HCT116 (cell line): ENCODE measurements around the gene CFAP161. TPM values are rescaled to one million over a fixed set of nuclear protein-coding genes. Genes with fewer than 3 reads are reported as not detected.

Experiments used
- ATAC-seq: fragments of 200-7000 bp; cut with Tn5 transposase; 2 replicates; pipeline ENCODE4 v1.9.1; 2020; ENCODE audit warnings: mild to moderate bottlenecking, moderate library complexity
- BruUV-seq: library from RNA; stranded (reverse); fragments of 400-500 nt; replicated peaks from 2 replicates; lab custom pipeline; 2021; lab: Mats Ljungman, UMichigan
- CTCF ChIA-PET: fragments of 300-600 bp; sonication (Branson Sonifier 250); formaldehyde crosslinking; loops from one replicate; lab custom pipeline; 2021; ENCODE audit warnings: antibody characterized with exemption; lab: Charles Lee
- POLR2A ChIA-PET: fragments of 300-600, 350-600 bp; sonication (Branson Sonifier 250); formaldehyde crosslinking; loops from one replicate; lab custom pipeline; 2021; ENCODE audit warnings: antibody characterized with exemption; lab: Charles Lee
- RAD21 ChIA-PET, 2 experiments: fragments of 300-600 bp; sonication (Branson Sonifier 250); formaldehyde crosslinking; loops; one replicate each; lab custom pipeline; 2023; ENCODE audit warnings: low total read pairs in 2 of 2; ENCODE audit not compliant: uncharacterized antibody in 2 of 2, unreplicated experiment in 2 of 2, low non-redundant PET in 1 of 2; lab: Charles Lee
- DNase-seq: peaks from one replicate; pipeline ENCODE4 v3.0.0-alpha.2; 2010; ENCODE audit warnings: low read depth, low spot score
- H2AFZ ChIP-seq: fragments of 200-600 bp; shearing (Covaris generic), sonication (generic); 2 replicates; pipeline ENCODE4 v1.6.1; 2017; ENCODE audit warnings: low read depth, mixed run types, mixed read lengths, antibody characterized with exemption, low read length; ENCODE audit not compliant: poor library complexity, severe bottlenecking
- H3K27ac ChIP-seq: 2 replicates; pipeline ENCODE4 v1.5.1; 2012; ENCODE audit warnings: low read depth, low read length
- H3K27me3 ChIP-seq: fragments of 200-600 bp; sonication (generic); 2 replicates; pipeline ENCODE4 v1.6.1; 2016; ENCODE audit warnings: mixed run types, low read length, mixed read lengths; ENCODE audit not compliant: insufficient read depth
- H3K36me3 ChIP-seq, 2 experiments: fragments of 200-500 bp in 1 of 2; fragments of 200-600 bp in 1 of 2; sonication (Bioruptor generic) in 1 of 2; sonication (generic) in 1 of 2; 2 replicates each; pipeline versions ENCODE4 v1.5.1 to v1.6.1; 2014 to 2016; ENCODE audit warnings: low read length in 2 of 2, inconsistent platforms in 1 of 2, mixed read lengths in 1 of 2, mixed run types in 1 of 2; ENCODE audit not compliant: insufficient read depth in 2 of 2, control insufficient read depth in 1 of 2
- H3K4me1 ChIP-seq, 2 experiments: fragments of 200-600 bp in 1 of 2; sonication (generic) in 1 of 2; 2 replicates each; pipeline versions ENCODE4 v1.5.1 to v1.6.1; 2012 to 2017; ENCODE audit warnings: low read length in 2 of 2, inconsistent platforms in 1 of 2, mild to moderate bottlenecking in 1 of 2, mixed read lengths in 1 of 2, mixed run types in 1 of 2, moderate library complexity in 1 of 2; ENCODE audit not compliant: insufficient read depth in 2 of 2, control insufficient read depth in 1 of 2
- H3K4me2 ChIP-seq: fragments of 200-600 bp; sonication (generic); 2 replicates; pipeline ENCODE4 v1.6.1; 2017; ENCODE audit warnings: mixed run types, low read length, mixed read lengths
- H3K4me3 ChIP-seq, 2 experiments: fragments of 200-600 bp in 1 of 2; sonication (generic) in 1 of 2; replicated peaks in 1 of 2; 2 replicates each; pipeline ENCODE4 v1.5.1; 2011 to 2016; ENCODE audit warnings: low read length in 2 of 2, control low read depth in 1 of 2, low read depth in 1 of 2, mild to moderate bottlenecking in 1 of 2, mixed read lengths in 1 of 2, mixed run types in 1 of 2
- H3K79me2 ChIP-seq: fragments of 200-600 bp; sonication (generic); 2 replicates; pipeline ENCODE4 v1.6.1; 2017; ENCODE audit warnings: mild to moderate bottlenecking, mixed run types, low read length, moderate library complexity, mixed read lengths; ENCODE audit not compliant: insufficient read depth
- H3K9ac ChIP-seq: fragments of 200-600 bp; sonication (generic); 2 replicates; pipeline ENCODE4 v1.6.1; 2016; ENCODE audit warnings: low read length, mixed read lengths
- H3K9me2 ChIP-seq: fragments of 200-600 bp; sonication (generic), shearing (Covaris generic); 2 replicates; pipeline ENCODE4 v1.6.1; 2017; ENCODE audit warnings: mixed run types, mild to moderate bottlenecking, moderate library complexity; ENCODE audit not compliant: insufficient read depth
- H3K9me3 ChIP-seq, 2 experiments: fragments of 200-500 bp in 1 of 2; fragments of 200-600 bp in 1 of 2; sonication (Bioruptor generic) in 1 of 2; sonication (generic) in 1 of 2; 2 replicates each; pipeline ENCODE4 v1.6.1; 2014 to 2017; ENCODE audit warnings: low read length in 2 of 2, mixed read lengths in 2 of 2, inconsistent platforms in 1 of 2, low read depth in 1 of 2, mild to moderate bottlenecking in 1 of 2, mixed run types in 1 of 2, moderate library complexity in 1 of 2; ENCODE audit not compliant: control insufficient read depth in 1 of 2, insufficient read depth in 1 of 2
- H4K20me1 ChIP-seq: fragments of 200-600 bp; sonication (generic), shearing (Covaris generic); 2 replicates; pipeline ENCODE4 v1.6.1; 2017; ENCODE audit warnings: mixed run types, mild to moderate bottlenecking, moderate library complexity; ENCODE audit not compliant: insufficient read depth
- CBX3 ChIP-seq: IDR thresholded peaks from 2 replicates; pipeline ENCODE4 v1.6.1; 2012; ENCODE audit warnings: low read depth
- CEBPB ChIP-seq: IDR thresholded peaks from 2 replicates; pipeline ENCODE4 v1.6.1; 2012; ENCODE audit warnings: low read depth
- EGR1 ChIP-seq: IDR thresholded peaks from 2 replicates; pipeline ENCODE4 v1.6.1; 2012; ENCODE audit warnings: low read depth
- EZH2 ChIP-seq: fragments of 200-600 bp; sonication (generic); IDR thresholded peaks from 2 replicates; pipeline ENCODE4 v1.6.1; 2017; ENCODE audit warnings: antibody characterized with exemption, mixed run types
- EZH2phosphoT487 ChIP-seq: fragments of 200-600 bp; IDR thresholded peaks from 2 replicates; pipeline ENCODE4 v1.6.1; 2018; ENCODE audit warnings: antibody characterized with exemption, borderline replicate concordance
- JUND ChIP-seq: IDR thresholded peaks from 2 replicates; pipeline ENCODE4 v1.6.1; 2012
- MAX ChIP-seq: IDR thresholded peaks from 2 replicates; pipeline ENCODE4 v1.6.1; 2012
- POLR2A ChIP-seq: IDR thresholded peaks from 2 replicates; pipeline ENCODE4 v1.7.0; 2011; ENCODE audit warnings: borderline replicate concordance; ENCODE audit not compliant: insufficient read depth, insufficient read length; ENCODE audit errors: extremely low read depth
- RAD21 ChIP-seq: IDR thresholded peaks from 2 replicates; pipeline ENCODE4 v1.6.1; 2012; ENCODE audit warnings: low read depth, mild to moderate bottlenecking
- SIN3A ChIP-seq: IDR thresholded peaks from 2 replicates; pipeline ENCODE4 v1.6.1; 2012; ENCODE audit warnings: low read depth
- SRF ChIP-seq: IDR thresholded peaks from 2 replicates; pipeline ENCODE4 v1.6.1; 2012; ENCODE audit warnings: low read depth
- ZNF274 ChIP-seq: fragments of 200-500 bp; sonication (Bioruptor generic); IDR thresholded peaks from 2 replicates; pipeline ENCODE4 v1.6.1; 2014; ENCODE audit warnings: mild to moderate bottlenecking, low read depth, low read length, inconsistent platforms
- intact Hi-C: fragments of 100-400 bp; cut with micrococcal nuclease; formaldehyde crosslinking; loops from 2 replicates; pipeline ENCODE4 v1.10.0; 2022
- total RNA-seq: library from RNA; stranded (reverse); gene quantifications from one replicate; pipeline ENCODE4 v1.2.1, GENCODE V29; 2021; ENCODE audit not compliant: unreplicated experiment

Gene CFAP161
- total RNA-seq, 1 experiment from 2014 or later = 0.15 TPM

- Histone ChIP-seq H3K27me3 (no peaks in the 10 kb centered on the region), H3K79me2 (no peaks in the 10 kb centered on the region), H4K20me1 (no peaks in the 10 kb centered on the region), H3K4me1 (no peaks in the 10 kb centered on the region), H3K9me3 (no peaks in the 10 kb centered on the region), H3K4me3 (no peak overlapping the region), H3K36me3 (no peaks in the 10 kb centered on the region), H3K9me2 (no peaks in the 10 kb centered on the region), H3K9ac (no peak overlapping the region), H3K4me2 (no peak overlapping the region), H3K27ac (no peak overlapping the region), H2AFZ (no peak overlapping the region)
- POLR2A ChIA-PET = interaction anchor here (0.6 kb wide), 1 partner anchor 203 kb away, joined by 3 read pairs; no protein-coding TSS in a partner anchor
- intact Hi-C loops = no loop called here
- CTCF ChIA-PET = no interaction called here
- TF ChIP-seq EZH2phosphoT487 = no peak
- no peak for TF ChIP-seq CEBPB
- no peak for TF ChIP-seq POLR2A
- no peak for TF ChIP-seq ZNF274
- no peak for TF ChIP-seq SRF
- no peak for TF ChIP-seq CBX3
- no peak for TF ChIP-seq JUND
- TF ChIP-seq EZH2 = no peak
- no peak for TF ChIP-seq EGR1
- TF ChIP-seq MAX = no peak
- TF ChIP-seq RAD21 = no peak
- TF ChIP-seq SIN3A = no peak
- ATAC-seq (no peak), DNase-seq (no peak)
- no TSS peak for BruUV-seq
- RAD21 ChIA-PET = no interaction called here
Measured at GRCh38 chr15:81189583-81190283, 55.7 kb downstream of the CFAP161 start.
